IMR-90 (cell line): ENCODE results near the gene CDC42EP3. TPM values are rescaled to one million over a fixed set of nuclear protein-coding genes. Genes with fewer than 3 reads are reported as not detected.

ENCODE experiments used
- ATAC-seq: fragments of 200-7000 bp; cut with Tn5 transposase; 2 replicates; pipeline ENCODE4 v1.9.1; 2020; ENCODE audit warnings: low read depth, mild to moderate bottlenecking, moderate library complexity
- BruUV-seq: library from RNA; stranded (reverse); fragments of 400-500 nt; replicated peaks from 2 replicates; lab custom pipeline; 2021; lab: Mats Ljungman, UMichigan
- CTCF ChIA-PET: fragments of 300-600 bp; formaldehyde crosslinking; extraction: SDS; loops from one replicate; lab custom pipeline; 2021; ENCODE audit warnings: antibody characterized with exemption; lab: Yijun Ruan, JAX
- POLR2A ChIA-PET: fragments of 300-600 bp; sonication (Branson Sonifier 250); formaldehyde crosslinking; loops from one replicate; lab custom pipeline; 2022; ENCODE audit warnings: antibody characterized with exemption; ENCODE audit not compliant: unreplicated experiment; lab: Charles Lee
- DNase-seq: peaks from one replicate; pipeline ENCODE4 v3.0.0; 2013
- H2AFZ ChIP-seq: replicated peaks from 2 replicates; pipeline ENCODE3; 2013; ENCODE audit warnings: low read length, mild to moderate bottlenecking; ENCODE audit not compliant: poor library complexity
- H2AK5ac ChIP-seq: 2 replicates; pipeline ENCODE4 v1.6.1; 2013; ENCODE audit warnings: low read depth, low read length, inconsistent platforms
- H2AK9ac ChIP-seq: replicated peaks from 2 replicates; pipeline ENCODE3; 2013; ENCODE audit warnings: mild to moderate bottlenecking, low read depth, low read length, moderate library complexity; ENCODE audit not compliant: poor library complexity
- H2BK120ac ChIP-seq: 2 replicates; pipeline ENCODE4 v1.6.1; 2013; ENCODE audit warnings: low read depth, low read length, inconsistent platforms
- H2BK15ac ChIP-seq: 3 replicates; pipeline ENCODE4 v1.6.1; 2013; ENCODE audit warnings: low read depth, low read length, inconsistent platforms
- H2BK20ac ChIP-seq: 2 replicates; pipeline ENCODE4 v1.6.1; 2013; ENCODE audit warnings: low read depth, mild to moderate bottlenecking, inconsistent platforms, low read length, moderate library complexity
- H2BK5ac ChIP-seq: 2 replicates; pipeline ENCODE4 v1.6.1; 2013; ENCODE audit warnings: mild to moderate bottlenecking, low read depth, low read length, inconsistent platforms; ENCODE audit not compliant: poor library complexity, severe bottlenecking
- H3K14ac ChIP-seq: replicated peaks from 2 replicates; pipeline ENCODE4 v1.6.1; 2013; ENCODE audit warnings: low read depth, low read length, inconsistent platforms
- H3K18ac ChIP-seq: 2 replicates; pipeline ENCODE4 v1.6.1; 2013; ENCODE audit warnings: low read depth, low read length, control low read depth
- H3K23ac ChIP-seq: 2 replicates; pipeline ENCODE4 v1.6.1; 2013; ENCODE audit warnings: low read depth, low read length, inconsistent platforms
- H3K27ac ChIP-seq: 2 replicates; pipeline ENCODE4 v1.5.1; 2013; ENCODE audit warnings: mild to moderate bottlenecking, control low read depth, low read length; ENCODE audit not compliant: insufficient read depth
- H3K27me3 ChIP-seq: 2 replicates; pipeline ENCODE4 v1.6.1; 2013; ENCODE audit warnings: low read length; ENCODE audit not compliant: control insufficient read depth, insufficient read depth
- H3K36me3 ChIP-seq: 2 replicates; pipeline ENCODE4 v1.6.1; 2013; ENCODE audit warnings: low read length, mixed read lengths; ENCODE audit not compliant: control insufficient read depth, insufficient read depth
- H3K4ac ChIP-seq: 2 replicates; pipeline ENCODE4 v1.6.1; 2013; ENCODE audit warnings: low read depth, low read length, inconsistent platforms
- H3K4me1 ChIP-seq: 2 replicates; pipeline ENCODE4 v1.6.1; 2013; ENCODE audit warnings: low read length, mixed read lengths; ENCODE audit not compliant: control insufficient read depth, insufficient read depth
- H3K4me2 ChIP-seq: 2 replicates; pipeline ENCODE4 v1.6.1; 2013; ENCODE audit warnings: low read depth, mild to moderate bottlenecking, control low read depth, low read length, moderate library complexity
- H3K4me3 ChIP-seq: 2 replicates; pipeline ENCODE4 v1.5.1; 2013; ENCODE audit warnings: low read depth, mild to moderate bottlenecking, control low read depth, low read length, moderate library complexity; ENCODE audit not compliant: insufficient read depth
- H3K56ac ChIP-seq: 2 replicates; pipeline ENCODE4 v1.6.1; 2013; ENCODE audit warnings: low read length, inconsistent platforms; ENCODE audit not compliant: insufficient read depth; ENCODE audit errors: extremely low read depth
- H3K79me1 ChIP-seq, 2 experiments: 2 replicates each; pipeline ENCODE4 v1.6.1; 2013; ENCODE audit warnings: low read length in 2 of 2, inconsistent platforms in 1 of 2, low read depth in 1 of 2
- H3K9ac ChIP-seq: 2 replicates; pipeline ENCODE4 v1.6.1; 2013; ENCODE audit warnings: low read depth, low read length, control low read depth
- H3K9me1 ChIP-seq: 2 replicates; pipeline ENCODE4 v1.6.1; 2013; ENCODE audit warnings: low read length, inconsistent platforms; ENCODE audit not compliant: insufficient read depth
- H3K9me3 ChIP-seq: 2 replicates; pipeline ENCODE4 v1.6.1; 2013; ENCODE audit warnings: low read length; ENCODE audit not compliant: control insufficient read depth, insufficient read depth
- H4K20me1 ChIP-seq: 2 replicates; pipeline ENCODE4 v1.6.1; 2013; ENCODE audit warnings: low read length, inconsistent platforms; ENCODE audit not compliant: insufficient read depth
- H4K5ac ChIP-seq: 2 replicates; pipeline ENCODE4 v1.6.1; 2013; ENCODE audit warnings: mild to moderate bottlenecking, low read depth, low read length, control low read depth
- H4K8ac ChIP-seq, 2 experiments: 2 replicates each; pipeline ENCODE4 v1.6.1; 2013; ENCODE audit warnings: low read depth in 2 of 2, low read length in 2 of 2, control low read depth in 1 of 2, inconsistent platforms in 1 of 2
- H4K91ac ChIP-seq: 2 replicates; pipeline ENCODE4 v1.6.1; 2013; ENCODE audit warnings: low read depth, low read length, inconsistent platforms; ENCODE audit not compliant: insufficient read depth
- MAZ ChIP-seq: IDR thresholded peaks from 2 replicates; pipeline ENCODE4 v1.6.1; 2012; ENCODE audit warnings: low read depth, mild to moderate bottlenecking, low read length, improper control_type of control experiment, moderate library complexity, borderline replicate concordance
- RCOR1 ChIP-seq: IDR thresholded peaks from 2 replicates; pipeline ENCODE4 v1.6.1; 2012; ENCODE audit warnings: mild to moderate bottlenecking, low read length, improper control_type of control experiment; ENCODE audit not compliant: insufficient replicate concordance
- WGBS, 2 experiments: methylation state at CpG; one replicate each; pipeline versions ENCODE4 v1.1.5 to v1.1.7; 2013; ENCODE audit warnings: missing lambda C conversion rate in 2 of 2; ENCODE audit not compliant: insufficient read length in 1 of 2; ENCODE audit errors: extremely low coverage in 2 of 2; 5-methylcytosine and 5-hydroxymethylcytosine counted together
- dilution Hi-C: fragments of 300-500 bp; cut with HindIII; formaldehyde crosslinking; loops from one replicate; pipeline ENCODE4 v1.14.3; 2018; ENCODE audit warnings: low sequenced_read_pairs; ENCODE audit not compliant: unreplicated experiment
- in situ Hi-C: fragments of 300-500 bp; cut with MboI; formaldehyde crosslinking; loops from 3 replicates; pipeline ENCODE4 v1.14.3; 2019; ENCODE audit warnings: low sequenced_read_pairs, inconsistent platforms, mixed read lengths
- intact Hi-C: fragments of 100-400 bp; cut with micrococcal nuclease; formaldehyde crosslinking; loops from 2 replicates; pipeline ENCODE4 v1.10.0; 2022
- polyA plus RNA-seq, 3 experiments: library from polyadenylated mRNA; depleted of rRNA; stranded (reverse); fragments of >200 nt; gene quantifications; 2 replicates each; pipeline ENCODE4 v1.2.3, GENCODE V29; 2012; ENCODE audit warnings: low replicate concordance in 1 of 3
- total RNA-seq: library from RNA; depleted of rRNA; stranded (reverse); fragments of >200 nt; gene quantifications from 2 replicates; pipeline ENCODE4 v1.2.3, GENCODE V29; 2012
- TF ChIP-seq, protein P1 (sequence below): conservative IDR thresholded peaks from 2 replicates; pipeline ENCODE4 v1.5.1; 2012; ENCODE audit warnings: mild to moderate bottlenecking, low read depth, low read length, improper control_type of control experiment
- TF ChIP-seq, protein P2 (sequence below): fragments of 150-350 bp; IDR thresholded peaks from 2 replicates; pipeline ENCODE4 v1.6.1; 2017; ENCODE audit warnings: mild to moderate bottlenecking, antibody characterized with exemption, low read length, low read depth

Gene CDC42EP3
- total and polyA plus RNA-seq, 2 of the 4 experiments (the other 2 are of a cell fraction): 167 to 193 TPM

DNA sequence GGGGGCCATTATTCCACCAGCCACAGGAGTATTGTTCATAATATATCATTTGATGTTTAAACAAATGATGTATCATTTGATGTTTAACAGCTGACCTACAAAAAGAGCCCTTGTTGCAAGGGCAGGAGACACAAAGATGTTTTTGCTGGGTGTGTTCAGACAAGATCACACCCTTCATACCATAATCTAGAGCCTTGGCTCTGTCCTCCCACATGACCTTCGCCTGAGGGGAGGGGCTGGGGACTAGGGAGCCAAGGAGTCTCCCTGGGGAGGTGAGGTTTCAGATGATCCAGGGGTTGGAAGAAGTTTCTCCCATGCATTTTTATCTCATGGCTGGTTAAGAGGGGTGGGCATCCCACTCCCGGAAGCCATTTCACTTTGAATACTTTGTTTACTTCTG lies 33.5 kb downstream of the CDC42EP3 start:
- Histone ChIP-seq H4K5ac (no peak overlapping the region), H2AK9ac (no peak overlapping the region), H3K23ac (no peak overlapping the region), H2BK5ac (no peak overlapping the region), H3K9ac (no peak overlapping the region), H3K14ac (no peak overlapping the region), H2BK15ac (no peak overlapping the region), H3K36me3 (peaks cover 8% of the 10 kb centered on the region), H3K79me1 (peaks cover 9 to 28% of the 10 kb centered on the region in 2 experiments), H3K18ac (no peak overlapping the region), H3K27me3 (no peaks in the 10 kb centered on the region), H3K9me3 (no peaks in the 10 kb centered on the region), H4K8ac (no peak overlapping the region), H2AFZ (no peak overlapping the region), H4K91ac (no peak overlapping the region), H2BK120ac (no peak overlapping the region), H3K56ac (no peak overlapping the region), H3K4me3 (no peak overlapping the region), H2BK20ac (no peak overlapping the region), H2AK5ac (0 out of 2 replicates have a peak overlapping the region, but pooled peaks have one; percentile 2), H3K27ac (no peak overlapping the region), H3K4me2 (no peak overlapping the region), H3K4me1 (peaks cover 17% of the 10 kb centered on the region), H4K20me1 (peaks cover 21% of the 10 kb centered on the region; the same call in 1 of the 2 replicates), H3K9me1 (peaks cover 20% of the 10 kb centered on the region), H3K4ac (no peak overlapping the region)
- ATAC-seq: peak; percentile 30
- no CpG with 5 or more reads among the region's 2 CpGs for WGBS, 2 experiments
- dilution Hi-C loops: no loop called here
- intact Hi-C loops: loop anchor here (1.0 to 5.0 kb wide), 4 partner anchors 66 to 224 kb away; no protein-coding TSS in a partner anchor
- CTCF ChIA-PET: no interaction called here
- no TSS peak for BruUV-seq
- DNase-seq: peak; percentile 55
- TF ChIP-seq, protein P1, sequence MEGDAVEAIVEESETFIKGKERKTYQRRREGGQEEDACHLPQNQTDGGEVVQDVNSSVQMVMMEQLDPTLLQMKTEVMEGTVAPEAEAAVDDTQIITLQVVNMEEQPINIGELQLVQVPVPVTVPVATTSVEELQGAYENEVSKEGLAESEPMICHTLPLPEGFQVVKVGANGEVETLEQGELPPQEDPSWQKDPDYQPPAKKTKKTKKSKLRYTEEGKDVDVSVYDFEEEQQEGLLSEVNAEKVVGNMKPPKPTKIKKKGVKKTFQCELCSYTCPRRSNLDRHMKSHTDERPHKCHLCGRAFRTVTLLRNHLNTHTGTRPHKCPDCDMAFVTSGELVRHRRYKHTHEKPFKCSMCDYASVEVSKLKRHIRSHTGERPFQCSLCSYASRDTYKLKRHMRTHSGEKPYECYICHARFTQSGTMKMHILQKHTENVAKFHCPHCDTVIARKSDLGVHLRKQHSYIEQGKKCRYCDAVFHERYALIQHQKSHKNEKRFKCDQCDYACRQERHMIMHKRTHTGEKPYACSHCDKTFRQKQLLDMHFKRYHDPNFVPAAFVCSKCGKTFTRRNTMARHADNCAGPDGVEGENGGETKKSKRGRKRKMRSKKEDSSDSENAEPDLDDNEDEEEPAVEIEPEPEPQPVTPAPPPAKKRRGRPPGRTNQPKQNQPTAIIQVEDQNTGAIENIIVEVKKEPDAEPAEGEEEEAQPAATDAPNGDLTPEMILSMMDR: no peak
- TF ChIP-seq MAZ (peak; percentile 25; the same call in 1 of the 2 replicates), RCOR1 (no peak)
- TF ChIP-seq, protein P2, sequence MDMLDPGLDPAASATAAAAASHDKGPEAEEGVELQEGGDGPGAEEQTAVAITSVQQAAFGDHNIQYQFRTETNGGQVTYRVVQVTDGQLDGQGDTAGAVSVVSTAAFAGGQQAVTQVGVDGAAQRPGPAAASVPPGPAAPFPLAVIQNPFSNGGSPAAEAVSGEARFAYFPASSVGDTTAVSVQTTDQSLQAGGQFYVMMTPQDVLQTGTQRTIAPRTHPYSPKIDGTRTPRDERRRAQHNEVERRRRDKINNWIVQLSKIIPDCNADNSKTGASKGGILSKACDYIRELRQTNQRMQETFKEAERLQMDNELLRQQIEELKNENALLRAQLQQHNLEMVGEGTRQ: no peak
- in situ Hi-C loops: no loop called here
- POLR2A ChIA-PET: no interaction called here
